ENCODE data around the gene MGAT1.

Gene MGAT1

DNA sequence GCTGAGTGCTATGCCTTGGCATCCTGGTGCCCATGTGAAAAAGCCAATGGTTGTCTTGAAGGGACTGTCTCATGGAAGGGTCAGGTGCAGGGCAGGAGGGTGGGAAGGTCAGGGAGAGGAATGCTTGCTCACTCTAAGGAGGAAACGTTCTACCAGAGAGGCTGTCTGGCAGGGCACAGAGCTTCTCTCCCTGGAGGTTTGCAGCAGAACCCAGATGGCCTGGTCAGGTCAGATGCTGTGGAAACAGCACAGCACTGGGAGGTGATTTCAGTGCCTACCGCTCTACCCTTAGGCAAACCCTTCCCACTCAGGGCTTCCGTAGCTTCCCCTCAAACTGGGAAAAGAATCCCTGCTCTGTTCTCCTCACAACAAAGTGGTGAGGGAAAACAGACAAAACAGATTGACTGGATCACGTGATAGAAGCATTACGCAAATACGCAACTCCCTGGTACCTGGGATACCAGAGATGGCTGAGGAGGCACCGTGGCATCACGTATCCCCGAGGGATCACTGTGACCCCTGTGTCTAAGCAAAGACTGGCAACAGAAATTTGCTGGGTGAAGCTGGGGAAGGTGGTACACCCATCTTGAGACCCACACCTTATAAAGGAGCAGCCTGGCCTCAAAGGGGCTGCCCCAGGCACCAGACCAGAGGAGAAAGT lies 3.9 kb upstream of the MGAT1 start:
- DNase-seq (ENCODE audit: low spot score in 2 of 2) = no peak
- Mint-ChIP-seq H3K9me3 (no peaks in the 10 kb centered on the region), H3K27me3 (no peaks in the 10 kb centered on the region), H3K36me3 (peaks cover 1% of the 10 kb centered on the region), H3K4me3 (peak overlapping the region; percentile 67), H3K4me1 (peaks cover 55% of the 10 kb centered on the region), H3K27ac (peak overlapping the region; percentile 92)
- no peak for ATAC-seq (ENCODE audit: low read depth)

DNA sequence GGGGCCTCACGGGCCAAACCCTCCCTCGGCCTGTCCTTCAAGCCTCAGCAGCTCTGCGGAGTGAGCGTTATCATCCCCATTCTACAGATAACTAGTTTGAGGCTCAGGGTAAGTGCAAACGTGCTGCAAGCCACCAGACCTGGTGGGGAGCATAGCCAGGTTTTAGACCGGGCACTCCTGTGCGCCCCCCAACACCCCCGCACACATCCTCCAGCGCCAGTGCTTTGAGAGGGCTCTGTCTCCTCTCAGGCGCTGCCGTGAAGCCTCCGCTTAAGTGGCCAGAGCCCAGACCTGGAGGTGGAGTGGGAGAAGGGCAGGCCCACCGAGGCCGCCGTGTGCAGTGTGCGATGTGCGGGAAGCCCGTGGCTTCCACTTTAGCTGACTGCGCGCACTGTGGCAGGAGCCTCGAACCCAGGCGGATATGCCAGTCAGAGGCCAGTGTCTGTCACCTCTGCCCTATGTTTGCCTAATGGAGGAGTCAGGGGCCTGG lies 1.6 kb upstream of the MGAT1 start:
- H3K36me3 Mint-ChIP-seq = peaks cover 6% of the 10 kb centered on the region
- H3K4me3 Mint-ChIP-seq = peak overlapping the region; percentile 97
- no peak for DNase-seq (ENCODE audit: low spot score in 2 of 2)
- H3K4me1 Mint-ChIP-seq = peaks cover 69% of the 10 kb centered on the region
- no peaks in the 10 kb centered on the region for H3K27me3 Mint-ChIP-seq
- H3K27ac Mint-ChIP-seq = peak overlapping the region; percentile 61
- ATAC-seq (ENCODE audit: low read depth) = no peak
- H3K9me3 Mint-ChIP-seq = no peaks in the 10 kb centered on the region

DNA sequence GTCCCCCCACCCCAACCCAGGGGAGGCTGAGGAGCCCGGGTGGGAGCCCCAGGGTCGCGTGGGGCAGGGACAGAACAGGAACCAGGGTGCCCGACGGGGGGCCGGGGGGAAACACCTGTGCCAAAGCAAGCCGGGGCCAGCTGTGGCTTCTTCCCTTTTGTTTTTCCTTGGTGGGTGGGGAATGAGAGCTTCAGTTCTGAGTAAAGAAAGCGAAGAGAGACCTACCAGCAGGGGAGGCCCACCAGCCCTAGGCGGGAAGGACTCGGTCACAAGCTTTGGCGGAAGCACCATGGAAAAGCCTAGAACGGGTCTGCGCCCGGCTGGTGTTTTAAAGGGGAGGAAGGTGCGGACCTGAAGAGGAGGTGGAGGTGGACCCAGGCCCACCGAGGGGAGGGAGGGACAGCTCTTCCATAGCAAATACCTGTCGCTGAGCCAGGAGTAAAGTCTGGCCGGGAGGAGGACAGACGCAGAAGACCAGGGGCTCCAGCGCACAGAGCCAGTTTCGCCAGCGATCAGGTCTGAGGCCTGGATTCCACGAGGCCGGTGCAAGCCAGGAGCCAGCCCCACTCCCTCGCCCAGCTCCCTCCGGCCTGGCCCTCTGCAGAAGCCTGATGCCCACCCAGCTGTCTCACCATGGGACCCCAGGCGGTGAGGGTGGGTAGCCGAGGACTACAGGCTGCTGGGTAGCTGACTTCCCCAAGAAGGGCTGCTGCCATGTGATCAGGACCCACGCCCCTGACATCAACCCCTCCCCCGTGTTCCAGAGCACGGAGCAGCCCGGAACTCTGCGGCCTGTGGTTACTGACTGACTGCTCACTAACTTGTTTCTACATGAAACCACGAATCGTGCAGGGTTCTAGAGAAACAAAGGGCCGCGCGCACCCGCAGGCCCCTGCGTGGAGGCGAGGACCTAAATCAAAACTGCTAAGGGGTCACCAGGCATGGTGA lies 849 bp upstream of the MGAT1 start:
- peak; percentile 65 to 74 for DNase-seq (ENCODE audit: low spot score in 2 of 2)
- ATAC-seq (ENCODE audit: low read depth) = peak; percentile 85
- peaks cover 6% of the 10 kb centered on the region for H3K36me3 Mint-ChIP-seq
- no peaks in the 10 kb centered on the region for H3K9me3 Mint-ChIP-seq
- H3K27me3 Mint-ChIP-seq = no peaks in the 10 kb centered on the region
- H3K4me1 Mint-ChIP-seq = peaks cover 72% of the 10 kb centered on the region
- H3K27ac Mint-ChIP-seq = peak overlapping the region; percentile 61
- peak overlapping the region; percentile 97 for H3K4me3 Mint-ChIP-seq

DNA sequence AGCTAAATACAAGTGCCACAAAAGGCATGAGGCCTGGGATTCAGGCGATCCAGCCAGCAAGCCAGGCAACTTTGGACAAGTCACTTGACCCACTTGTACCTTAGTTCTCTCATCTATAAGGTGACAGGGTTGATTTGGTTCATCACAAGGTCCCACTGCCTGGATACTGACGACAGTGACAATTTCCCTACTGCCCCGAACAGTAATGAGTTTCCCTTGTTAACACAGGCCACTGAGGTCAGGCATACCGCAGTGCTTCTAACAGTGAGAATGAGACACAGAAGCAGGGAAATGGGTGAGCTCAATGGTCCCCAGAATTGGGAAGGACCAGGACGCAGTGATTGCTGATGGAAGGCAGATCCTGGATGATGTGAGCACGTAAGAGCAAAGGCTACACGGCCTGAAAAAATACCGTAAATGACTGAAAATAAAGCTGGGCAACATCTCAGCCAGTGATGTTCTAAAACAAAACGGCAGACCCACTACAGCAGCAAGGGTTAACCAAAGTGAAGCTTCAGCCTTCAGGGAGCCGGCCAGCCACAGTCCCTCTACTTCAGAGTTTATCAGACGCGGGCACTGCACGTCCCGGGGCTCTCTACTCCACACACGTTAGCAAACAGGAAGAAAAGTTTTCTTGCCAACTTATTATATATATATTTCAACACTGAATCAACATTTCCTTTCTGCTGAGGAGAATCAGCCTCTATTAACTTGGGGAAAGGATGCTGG lies 846 bp downstream of the MGAT1 start:
- DNase-seq (ENCODE audit: low spot score in 2 of 2) (no peak), ATAC-seq (ENCODE audit: low read depth) (no peak)
- Mint-ChIP-seq H3K27ac (peak overlapping the region; percentile 59), H3K36me3 (peaks cover 10% of the 10 kb centered on the region), H3K27me3 (no peaks in the 10 kb centered on the region), H3K4me3 (peak overlapping the region; percentile 97), H3K4me1 (peaks cover 69% of the 10 kb centered on the region), H3K9me3 (no peaks in the 10 kb centered on the region)

DNA sequence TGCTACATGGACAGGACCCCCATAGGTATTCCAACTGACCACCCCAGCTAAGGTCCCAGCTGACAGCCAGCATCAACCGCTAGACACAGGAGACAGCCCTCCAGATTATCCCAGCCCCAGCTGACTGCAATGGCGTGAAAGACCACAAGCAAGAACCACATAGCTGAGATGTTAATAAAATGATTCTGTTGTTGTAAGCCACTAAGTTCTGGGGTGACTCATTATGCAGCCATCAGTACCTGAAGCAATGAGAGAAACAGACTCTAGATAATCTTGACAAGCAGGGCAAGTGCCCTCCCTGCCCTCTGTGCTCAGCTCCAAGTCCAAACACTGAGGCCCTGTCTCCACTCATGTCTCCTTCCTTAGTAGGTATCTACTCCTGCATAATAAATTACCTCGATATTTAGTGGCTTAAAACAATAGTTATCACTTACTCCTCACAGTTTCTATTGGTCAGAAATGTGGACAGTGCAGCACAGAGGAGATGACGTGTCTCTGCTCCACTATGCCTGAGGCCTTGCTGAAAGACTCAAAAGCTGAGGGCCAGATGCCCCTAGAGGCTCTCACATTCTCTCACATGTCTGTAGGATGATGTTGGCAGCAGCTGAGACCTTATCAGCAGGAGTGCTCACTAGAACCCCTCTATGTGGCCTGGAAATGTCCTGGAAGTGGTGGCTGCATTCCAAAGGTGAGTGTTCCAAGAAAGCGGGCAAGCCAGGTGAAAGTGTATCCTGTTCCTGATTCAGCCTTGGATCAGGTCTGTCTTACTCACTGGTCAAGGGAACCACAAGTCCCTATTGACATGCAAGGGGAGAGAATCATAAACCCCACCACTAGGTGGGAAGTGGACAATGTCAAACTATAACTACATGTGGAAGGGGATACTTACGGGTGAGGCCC lies 2.5 kb downstream of the MGAT1 start:
- no peaks in the 10 kb centered on the region for H3K27me3 Mint-ChIP-seq
- no peak for DNase-seq (ENCODE audit: low spot score in 2 of 2)
- peak overlapping the region; percentile 47 for H3K4me3 Mint-ChIP-seq
- no peak overlapping the region for H3K27ac Mint-ChIP-seq
- H3K9me3 Mint-ChIP-seq = no peaks in the 10 kb centered on the region
- H3K4me1 Mint-ChIP-seq = peaks cover 70% of the 10 kb centered on the region
- no peak for ATAC-seq (ENCODE audit: low read depth)
- peaks cover 11% of the 10 kb centered on the region for H3K36me3 Mint-ChIP-seq

DNA sequence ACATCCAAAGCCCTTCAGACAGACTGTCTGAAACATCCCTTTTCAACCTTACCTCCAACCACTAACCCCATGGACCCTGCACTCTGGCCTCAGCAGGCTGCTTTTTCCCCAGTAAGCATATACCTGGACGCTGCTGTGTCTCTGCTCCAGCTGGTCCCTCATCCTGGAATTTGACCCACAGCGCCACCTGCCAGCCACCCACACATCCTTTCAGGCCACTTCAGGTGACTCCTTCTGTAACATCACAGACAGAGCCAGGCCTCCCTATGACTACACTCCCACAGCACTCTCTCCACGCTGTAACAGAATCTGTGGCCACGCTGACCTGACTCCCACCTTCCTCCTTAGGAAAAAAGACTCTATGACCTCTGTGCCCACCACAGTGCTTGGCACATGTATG lies 3.4 kb downstream of the MGAT1 start:
- peak overlapping the region; percentile 46 for H3K27ac Mint-ChIP-seq
- ATAC-seq (ENCODE audit: low read depth) = no peak
- H3K9me3 Mint-ChIP-seq = no peaks in the 10 kb centered on the region
- H3K27me3 Mint-ChIP-seq = no peaks in the 10 kb centered on the region
- peaks cover 66% of the 10 kb centered on the region for H3K4me1 Mint-ChIP-seq
- H3K36me3 Mint-ChIP-seq = peaks cover 16% of the 10 kb centered on the region
- H3K4me3 Mint-ChIP-seq = peak overlapping the region; percentile 41
- no peak for DNase-seq (ENCODE audit: low spot score in 2 of 2)

DNA sequence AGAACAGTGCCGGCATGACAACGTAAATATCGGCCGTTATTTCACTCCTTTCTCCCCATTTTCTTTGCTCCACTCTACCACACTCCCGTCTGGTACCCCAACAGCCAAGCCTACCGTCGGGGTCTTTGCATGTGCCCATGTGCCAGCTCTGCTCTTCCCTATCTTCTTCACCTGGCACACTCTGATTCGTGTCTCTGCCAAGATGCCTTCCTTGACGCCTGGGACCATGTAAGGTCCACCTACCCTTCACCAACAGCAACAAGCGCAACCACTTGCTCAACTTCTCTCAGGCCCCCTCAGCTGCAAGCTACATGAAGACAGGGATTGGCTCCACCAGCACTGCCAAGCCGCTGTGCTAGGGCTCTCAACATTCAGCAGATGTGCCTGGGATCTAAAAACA lies 4.4 kb downstream of the MGAT1 start:
- Mint-ChIP-seq H3K27me3 (no peaks in the 10 kb centered on the region), H3K9me3 (no peaks in the 10 kb centered on the region), H3K4me3 (peak overlapping the region; percentile 3), H3K36me3 (peaks cover 16% of the 10 kb centered on the region), H3K4me1 (peaks cover 72% of the 10 kb centered on the region), H3K27ac (peak overlapping the region; percentile 64)
- DNase-seq (ENCODE audit: low spot score in 2 of 2) (no peak), ATAC-seq (ENCODE audit: low read depth) (no peak)

DNA sequence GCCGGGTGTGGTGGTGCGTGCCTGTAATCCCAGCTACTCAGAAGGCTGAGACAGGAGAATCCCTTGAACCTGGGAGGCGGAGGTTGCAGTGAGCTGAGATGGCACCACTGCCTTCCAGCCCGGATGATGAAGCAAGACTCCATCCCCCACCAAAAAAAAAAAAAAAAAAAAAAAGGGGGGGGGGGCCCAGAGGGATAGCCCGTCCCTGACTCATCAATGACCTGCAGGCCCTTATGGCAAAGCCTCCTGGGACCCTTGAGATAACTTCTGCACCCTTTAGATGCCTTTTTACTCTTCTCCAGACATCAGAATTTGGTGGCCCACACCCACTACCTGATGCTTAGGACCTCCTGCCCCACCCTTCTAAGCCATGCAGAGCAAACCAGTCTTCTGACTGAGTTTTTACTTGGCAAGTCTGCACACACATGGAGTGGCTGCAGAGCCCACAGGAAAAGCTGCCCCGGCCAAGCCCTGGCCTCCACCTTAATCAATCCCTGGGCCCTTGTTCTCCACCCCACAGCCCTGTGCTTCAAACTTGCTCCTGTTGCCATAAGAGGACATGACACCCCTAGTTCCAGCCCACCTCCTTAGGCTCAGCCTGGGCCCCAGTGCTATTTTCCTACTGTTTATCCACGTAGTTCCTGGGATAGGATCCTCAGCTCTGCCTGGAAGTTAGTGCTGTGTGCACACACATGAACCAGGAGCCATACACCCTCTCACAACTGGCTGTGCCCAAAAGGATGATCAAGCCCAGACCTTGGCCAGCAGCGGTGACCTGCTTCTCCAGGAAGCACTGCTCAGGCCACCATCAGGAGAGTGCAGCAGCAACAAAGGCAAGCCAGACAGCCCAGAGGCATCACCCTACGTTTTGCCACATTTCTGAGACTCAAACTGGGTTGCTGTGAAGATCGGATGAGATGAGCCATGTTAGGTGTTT lies 5.1 kb downstream of the MGAT1 start:
- H3K4me1 Mint-ChIP-seq = peaks cover 75% of the 10 kb centered on the region
- DNase-seq (ENCODE audit: low spot score in 2 of 2) = no peak
- no peak for ATAC-seq (ENCODE audit: low read depth)
- peaks cover 19% of the 10 kb centered on the region for H3K36me3 Mint-ChIP-seq
- H3K9me3 Mint-ChIP-seq = no peaks in the 10 kb centered on the region
- no peaks in the 10 kb centered on the region for H3K27me3 Mint-ChIP-seq
- peak overlapping the region; percentile 64 for H3K27ac Mint-ChIP-seq
- no peak overlapping the region for H3K4me3 Mint-ChIP-seq

DNA sequence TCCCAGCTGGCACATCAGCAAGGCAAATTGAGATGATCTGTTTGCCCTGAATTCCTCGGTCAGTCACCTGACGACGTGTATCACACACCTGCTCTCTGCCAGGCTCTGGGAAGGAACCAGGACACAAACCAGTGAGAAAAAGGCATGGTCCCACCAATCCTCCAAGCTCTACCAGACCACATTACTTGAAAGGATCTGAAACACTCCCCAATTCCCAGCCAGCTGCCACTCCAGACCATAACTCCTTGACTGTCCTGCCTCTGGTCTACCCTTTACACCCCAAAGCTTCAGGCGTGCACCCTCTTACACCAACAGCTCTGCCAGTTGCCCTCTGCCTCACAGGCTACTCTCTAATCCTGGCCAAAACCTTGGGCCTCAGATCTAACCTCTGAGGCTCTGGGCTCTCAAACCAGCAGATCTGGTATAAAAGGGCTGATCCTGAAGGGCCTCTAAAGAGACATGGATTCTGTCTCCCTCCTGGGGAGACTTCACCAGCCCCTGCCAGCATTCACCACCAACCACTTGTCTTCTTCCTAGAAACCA lies 6.8 kb downstream of the MGAT1 start:
- Mint-ChIP-seq H3K4me3 (no peak overlapping the region), H3K9me3 (no peaks in the 10 kb centered on the region), H3K27ac (peak overlapping the region; percentile 9), H3K27me3 (no peaks in the 10 kb centered on the region), H3K4me1 (peaks cover 65% of the 10 kb centered on the region), H3K36me3 (peaks cover 17% of the 10 kb centered on the region)
- DNase-seq (ENCODE audit: low spot score in 2 of 2) = no peak
- ATAC-seq (ENCODE audit: low read depth) = no peak

DNA sequence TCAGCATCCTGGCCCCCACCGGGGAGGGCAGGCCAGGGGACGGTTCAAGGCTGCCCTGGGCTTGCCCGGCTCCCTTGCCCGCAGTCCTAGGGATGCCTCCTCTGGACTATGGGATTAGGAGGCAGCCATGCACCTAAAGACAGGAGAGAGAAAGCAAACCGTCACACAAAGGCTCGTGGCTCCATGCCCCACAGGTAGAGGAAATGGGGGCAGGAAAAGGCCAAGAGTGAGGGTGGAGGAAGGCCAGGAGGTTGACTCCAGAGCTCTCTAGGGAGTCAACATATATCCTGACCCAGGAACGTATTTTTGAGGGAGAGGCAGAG lies 9.7 kb downstream of the MGAT1 start:
- Mint-ChIP-seq H3K27ac (peak overlapping the region; percentile 74), H3K36me3 (peaks cover 12% of the 10 kb centered on the region), H3K9me3 (no peaks in the 10 kb centered on the region), H3K4me3 (no peak overlapping the region), H3K27me3 (no peaks in the 10 kb centered on the region), H3K4me1 (peaks cover 41% of the 10 kb centered on the region)
- no peak for DNase-seq (ENCODE audit: low spot score in 2 of 2)
- no peak for ATAC-seq (ENCODE audit: low read depth)

DNA sequence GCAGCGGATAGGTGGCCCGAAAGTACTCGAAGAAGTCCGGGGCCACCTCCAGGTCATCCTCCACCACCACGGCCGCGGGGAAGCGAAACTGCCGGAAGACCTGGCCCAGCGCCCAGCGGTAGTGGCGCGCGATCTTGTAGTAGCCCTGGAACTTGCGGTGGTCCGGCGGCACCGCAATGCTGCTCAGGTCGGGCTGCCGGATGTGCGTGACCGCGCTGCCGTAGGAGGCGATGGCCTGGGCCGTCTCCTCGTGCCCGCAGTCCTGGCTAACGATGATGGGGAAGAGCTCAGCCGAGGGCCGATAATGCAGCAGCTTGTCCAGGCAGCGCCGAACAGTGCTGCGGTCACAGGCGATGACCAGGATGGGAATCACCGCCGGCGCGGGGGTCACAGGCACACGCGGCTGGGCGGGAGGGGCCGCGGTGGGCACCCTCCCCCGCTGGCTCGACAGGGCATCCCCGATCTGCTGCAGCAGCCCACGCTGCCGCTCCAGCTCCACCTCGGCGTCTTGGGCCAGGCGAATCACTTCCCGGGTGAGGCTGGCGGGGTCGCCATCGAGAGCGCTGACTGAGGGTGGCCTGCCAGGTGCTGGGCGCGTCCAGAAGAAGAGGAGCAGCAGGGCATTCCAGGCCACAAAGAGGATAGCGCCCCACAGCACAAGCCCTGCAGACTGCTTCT lies 10.2 kb downstream of the MGAT1 start:
- Mint-ChIP-seq H3K36me3 (peaks cover 12% of the 10 kb centered on the region), H3K27me3 (no peaks in the 10 kb centered on the region), H3K27ac (peak overlapping the region; percentile 74), H3K9me3 (no peaks in the 10 kb centered on the region), H3K4me1 (peaks cover 39% of the 10 kb centered on the region), H3K4me3 (no peak overlapping the region)
- DNase-seq (ENCODE audit: low spot score in 2 of 2) = no peak
- no peak for ATAC-seq (ENCODE audit: low read depth)
